Trophoblast cell (in vitro differentiated cells and primary cell): ENCODE data around the gene SCYGR7.
"Not testable (repeated sequence)": the region's sequence is repeated elsewhere in the genome, so short reads cannot be mapped to it uniquely, and the experiment has no call there.

Experiments used
- DNase-seq, 2 donors: peaks; one replicate each; pipeline ENCODE4 v3.0.0-alpha.2; 2016
- H2AFZ ChIP-seq: 2 replicates; pipeline ENCODE4 v1.6.1; 2013; ENCODE audit warnings: low read length, moderate library complexity, mild to moderate bottlenecking; ENCODE audit not compliant: insufficient read depth, poor library complexity
- H2AK5ac ChIP-seq: 2 replicates; pipeline ENCODE4 v1.6.1; 2013; ENCODE audit warnings: mild to moderate bottlenecking, low read length
- H2BK120ac ChIP-seq: 2 replicates; pipeline ENCODE4 v1.6.1; 2013; ENCODE audit warnings: low read length, mild to moderate bottlenecking, moderate library complexity; ENCODE audit not compliant: insufficient read depth, poor library complexity
- H2BK12ac ChIP-seq: 2 replicates; pipeline ENCODE4 v1.6.1; 2013; ENCODE audit warnings: mild to moderate bottlenecking, low read length, moderate library complexity
- H2BK5ac ChIP-seq: 2 replicates; pipeline ENCODE4 v1.6.1; 2013; ENCODE audit warnings: low read length, low read depth, moderate library complexity, mild to moderate bottlenecking; ENCODE audit not compliant: poor library complexity
- H3K14ac ChIP-seq: 2 replicates; pipeline ENCODE4 v1.6.1; 2013; ENCODE audit warnings: mild to moderate bottlenecking, low read length
- H3K18ac ChIP-seq: 2 replicates; pipeline ENCODE4 v1.6.1; 2013; ENCODE audit warnings: mild to moderate bottlenecking, low read length
- H3K23ac ChIP-seq: 2 replicates; pipeline ENCODE4 v1.6.1; 2013; ENCODE audit warnings: low read length
- H3K27ac ChIP-seq: 2 replicates; pipeline ENCODE4 v1.5.1; 2013; ENCODE audit warnings: low read depth, mild to moderate bottlenecking, inconsistent platforms, low read length, moderate library complexity
- H3K27me3 ChIP-seq: 2 replicates; pipeline ENCODE4 v1.6.1; 2013; ENCODE audit warnings: inconsistent platforms, mild to moderate bottlenecking, low read length, moderate library complexity; ENCODE audit not compliant: insufficient read depth
- H3K36me3 ChIP-seq, 2 experiments: 1 replicate in 1 of 2; 2 replicates in 1 of 2; pipeline ENCODE4 v1.6.1; 2013; ENCODE audit warnings: low read length in 2 of 2, mild to moderate bottlenecking in 2 of 2, moderate library complexity in 1 of 2; ENCODE audit not compliant: insufficient read depth in 2 of 2, control insufficient read depth in 1 of 2
- H3K4ac ChIP-seq: 2 replicates; pipeline ENCODE4 v1.6.1; 2013; ENCODE audit warnings: low read depth, mild to moderate bottlenecking, low read length, moderate library complexity
- H3K4me1 ChIP-seq, 2 experiments: 1 replicate in 1 of 2; 2 replicates in 1 of 2; pipeline ENCODE4 v1.6.1; 2013; ENCODE audit warnings: low read length in 2 of 2, mild to moderate bottlenecking in 2 of 2, moderate library complexity in 1 of 2; ENCODE audit not compliant: insufficient read depth in 2 of 2, control insufficient read depth in 1 of 2
- H3K4me2 ChIP-seq: 2 replicates; pipeline ENCODE4 v1.6.1; 2013; ENCODE audit warnings: inconsistent platforms, mild to moderate bottlenecking, low read length, moderate library complexity
- H3K4me3 ChIP-seq: 2 replicates; pipeline ENCODE4 v1.5.1; 2013; ENCODE audit warnings: mild to moderate bottlenecking, low read depth, low read length, inconsistent platforms
- H3K79me1 ChIP-seq: one replicate; pipeline ENCODE4 v1.6.1; 2013; ENCODE audit warnings: low read length
- H3K79me2 ChIP-seq: 2 replicates; pipeline ENCODE4 v1.6.1; 2013; ENCODE audit warnings: low read length, mild to moderate bottlenecking; ENCODE audit not compliant: control insufficient read depth, insufficient read depth, poor library complexity
- H3K9ac ChIP-seq: 2 replicates; pipeline ENCODE4 v1.6.1; 2013; ENCODE audit warnings: mild to moderate bottlenecking, low read length
- H3K9me3 ChIP-seq: 2 replicates; pipeline ENCODE4 v1.6.1; 2013; ENCODE audit warnings: low read depth, mild to moderate bottlenecking, control low read depth, inconsistent platforms, low read length; ENCODE audit not compliant: insufficient read depth
- H4K12ac ChIP-seq: 2 replicates; pipeline ENCODE4 v1.6.1; 2013; ENCODE audit warnings: low read depth, mild to moderate bottlenecking, low read length, moderate library complexity
- H4K8ac ChIP-seq: 2 replicates; pipeline ENCODE4 v1.6.1; 2013; ENCODE audit warnings: low read depth, mild to moderate bottlenecking, low read length, moderate library complexity
- H4K91ac ChIP-seq: one replicate; pipeline ENCODE4 v1.6.1; 2013; ENCODE audit warnings: low read depth, mild to moderate bottlenecking, low read length, moderate library complexity
- WGBS: extraction: QIAGEN DNeasy Blood & Tissue Kit; methylation state at CpG from one replicate; pipeline ENCODE4 v1.1.7; 2013; ENCODE audit warnings: missing lambda C conversion rate; ENCODE audit not compliant: insufficient read length, insufficient coverage; ENCODE audit errors: extremely low coverage; 5-methylcytosine and 5-hydroxymethylcytosine counted together

SCYGR7 gene

GRCh38 chr2:227724394-227725039 lies 3.6 kb upstream of the SCYGR7 start, which contains the start of gene SCYGR6:
SCYGR6 (minus strand) TSS chr2:227724757; CDS start chr2:227724757, 0 bp downstream.
- Histone ChIP-seq H2BK120ac (no peak within 1 kb of the TSS), H3K4me2 (no peak within 1 kb of the TSS), H3K27ac (no peak within 1 kb of the TSS), H3K23ac (no peak within 1 kb of the TSS), H2AK5ac (no peak within 1 kb of the TSS), H3K18ac (no peak within 1 kb of the TSS), H3K27me3 (no peaks in the 10 kb centered on the region), H2AFZ (no peak within 1 kb of the TSS), H3K4me3 (no peak within 1 kb of the TSS), H4K12ac (no peak within 1 kb of the TSS), H3K9ac (no peak within 1 kb of the TSS), H2BK5ac (no peak within 1 kb of the TSS), H3K14ac (no peak within 1 kb of the TSS), H3K36me3 (no peaks in the 10 kb centered on the region), H3K4ac (no peak within 1 kb of the TSS), H4K91ac (no peak within 1 kb of the TSS), H2BK12ac (no peak within 1 kb of the TSS), H3K79me1 (no peaks in the 10 kb centered on the region), H3K4me1 (no peaks in the 10 kb centered on the region), H4K8ac (no peak within 1 kb of the TSS), H3K79me2 (no peaks in the 10 kb centered on the region), H3K9me3 (no peaks in the 10 kb centered on the region)
- WGBS = no CpG with 5 or more reads among the region's 15 CpGs
- peak in 1 of 2 donors; percentile 21 for DNase-seq

GRCh38 chr2:227739351-227739750 lies 11.2 kb downstream of the SCYGR7 start:
- Histone ChIP-seq H2BK5ac (peak overlapping the region; percentile 94), H3K23ac (no peak overlapping the region), H3K9ac (no peak overlapping the region), H4K8ac (peak overlapping the region; percentile 64), H4K91ac (peak overlapping the region; percentile 88), H3K4ac (no peak overlapping the region), H3K27ac (peak overlapping the region; percentile 76), H3K4me2 (no peak overlapping the region), H3K79me1 (peaks cover 28% of the 10 kb centered on the region), H2BK12ac (peak overlapping the region; percentile 87), H3K36me3 (no peaks in the 10 kb centered on the region), H3K4me3 (no peak overlapping the region), H3K14ac (peak overlapping the region; percentile 88), H2AFZ (peak overlapping the region; percentile 78), H3K18ac (no peak overlapping the region), H4K12ac (no peak overlapping the region), H3K27me3 (no peaks in the 10 kb centered on the region), H2AK5ac (peak overlapping the region; percentile 75), H3K4me1 (peaks cover 13 to 16% of the 10 kb centered on the region in 2 experiments), H2BK120ac (peak overlapping the region; percentile 93), H3K79me2 (no peaks in the 10 kb centered on the region), H3K9me3 (no peaks in the 10 kb centered on the region)
- no peak for DNase-seq
- WGBS = no CpG with 5 or more reads among the region's 14 CpGs

GRCh38 chr2:227740705-227741104 lies 12.6 kb downstream of the SCYGR7 start:
- H3K9ac ChIP-seq, H3K4ac ChIP-seq, H4K12ac ChIP-seq, H3K27ac ChIP-seq, H3K27me3 ChIP-seq, H3K14ac ChIP-seq, DNase-seq, H2AFZ ChIP-seq, H3K36me3 ChIP-seq, H3K4me3 ChIP-seq, H3K79me2 ChIP-seq, H3K23ac ChIP-seq, H3K4me2 ChIP-seq, H4K8ac ChIP-seq, H2BK5ac ChIP-seq, H3K18ac ChIP-seq, H3K9me3 ChIP-seq, H2AK5ac ChIP-seq: not testable (repeated sequence)
- Histone ChIP-seq H2BK12ac (peak overlapping the region; percentile 87), H3K4me1 (peaks cover 14 to 16% of the 10 kb centered on the region in 2 experiments), H3K79me1 (peaks cover 29% of the 10 kb centered on the region), H4K91ac (peak overlapping the region; percentile 24), H2BK120ac (peak overlapping the region; percentile 76)
- WGBS = no CpG with 5 or more reads among the region's 7 CpGs

GRCh38 chr2:227745594-227745993 lies 17.5 kb downstream of the SCYGR7 start, which contains the start of gene SCYGR8:
SCYGR8 (plus strand) TSS chr2:227745894; CDS start chr2:227745894, 0 bp downstream.
- Histone ChIP-seq H3K79me1 (peaks cover 18% of the 10 kb centered on the region), H3K36me3 (no peaks in the 10 kb centered on the region), H3K14ac (no peak within 1 kb of the TSS), H3K27ac (no peak within 1 kb of the TSS), H3K27me3 (no peaks in the 10 kb centered on the region), H2BK12ac (peak within 1 kb of the TSS; percentile 90), H3K4ac (no peak within 1 kb of the TSS), H3K9me3 (no peaks in the 10 kb centered on the region), H3K18ac (no peak within 1 kb of the TSS), H3K4me1 (peaks cover 14 to 16% of the 10 kb centered on the region in 2 experiments), H2AK5ac (peak within 1 kb of the TSS; percentile 51), H3K4me3 (no peak within 1 kb of the TSS), H2BK120ac (no peak within 1 kb of the TSS), H2BK5ac (no peak within 1 kb of the TSS), H3K4me2 (no peak within 1 kb of the TSS), H4K8ac (no peak within 1 kb of the TSS), H4K12ac (no peak within 1 kb of the TSS), H4K91ac (no peak within 1 kb of the TSS), H3K23ac (no peak within 1 kb of the TSS), H3K79me2 (no peaks in the 10 kb centered on the region), H3K9ac (no peak within 1 kb of the TSS), H2AFZ (no peak within 1 kb of the TSS)
- DNase-seq = no peak
- WGBS = no CpG with 5 or more reads among the region's 9 CpGs
